HG02840 (cell line): ENCODE measurements around the gene KCNA1.
"Not testable (repeated sequence)": the region's sequence is repeated elsewhere in the genome, so short reads cannot be mapped to it uniquely, and the experiment has no call there.

Experiments used
- ATAC-seq: cut with Tn5 transposase; IDR thresholded peaks from one replicate; pipeline ENCODE4 v1.9.1; 2021; ENCODE audit warnings: mild to moderate bottlenecking, moderate library complexity, moderate number of reproducible peaks; ENCODE audit not compliant: unreplicated experiment, low FRiP score

Gene KCNA1

GRCh38 chr12:4909734-4910501 is at the start of gene KCNA1:
Gene KCNA1 (plus strand): TSS chr12:4909905. CDS start chr12:4911379, 1,474 bp downstream.
- ATAC-seq = no peak

- ATAC-seq = no peak
Measured at GRCh38 chr12:4860741-4861140, 49.0 kb upstream of the KCNA1 start.

GRCh38 chr12:4862809-4863208 is 46.9 kb upstream of the KCNA1 start:
- ATAC-seq = no peak

- no peak for ATAC-seq
Measured at GRCh38 chr12:4864575-4864974, 45.1 kb upstream of the KCNA1 start.

GRCh38 chr12:4865246-4865645 is 44.5 kb upstream of the KCNA1 start:
- no peak for ATAC-seq

- no peak for ATAC-seq
Measured at GRCh38 chr12:4866299-4866698, 43.4 kb upstream of the KCNA1 start.

GRCh38 chr12:4867384-4867783 is 42.3 kb upstream of the KCNA1 start:
- ATAC-seq = no peak

- no peak for ATAC-seq
Measured at GRCh38 chr12:4870423-4870822, 39.3 kb upstream of the KCNA1 start.

- no peak for ATAC-seq
Measured at GRCh38 chr12:4871514-4871913, 38.2 kb upstream of the KCNA1 start.

GRCh38 chr12:4873947-4874346 is 35.8 kb upstream of the KCNA1 start:
- no peak for ATAC-seq

- ATAC-seq = no peak
Measured at GRCh38 chr12:4874671-4875070, 35.0 kb upstream of the KCNA1 start.

GRCh38 chr12:4879481-4879880 is 30.2 kb upstream of the KCNA1 start:
- ATAC-seq = not testable (repeated sequence)

GRCh38 chr12:4881266-4882064 is 28.2 kb upstream of the KCNA1 start:
- ATAC-seq = no peak

GRCh38 chr12:4891866-4892265 is 17.8 kb upstream of the KCNA1 start:
- ATAC-seq = no peak

GRCh38 chr12:4892418-4892817 is 17.3 kb upstream of the KCNA1 start:
- ATAC-seq = no peak

GRCh38 chr12:4894019-4894418 is 15.7 kb upstream of the KCNA1 start:
- ATAC-seq = no peak

- no peak for ATAC-seq
Measured at GRCh38 chr12:4899364-4899763, 10.3 kb upstream of the KCNA1 start.

- ATAC-seq = no peak
Measured at GRCh38 chr12:4900327-4900726, 9.4 kb upstream of the KCNA1 start.

GRCh38 chr12:4905316-4905715 is 4.4 kb upstream of the KCNA1 start:
- no peak for ATAC-seq

GRCh38 chr12:4908684-4909409 is 858 bp upstream of the KCNA1 start:
- no peak for ATAC-seq

- no peak for ATAC-seq
Measured at GRCh38 chr12:4909410-4909733, 333 bp upstream of the KCNA1 start.
